Osteoblast (primary cell): ENCODE data around the gene TCF7L2. TPM values are rescaled to one million over a fixed set of nuclear protein-coding genes. Genes with fewer than 3 reads are reported as not detected.

Experiments
- DNase-seq: peaks from one replicate; pipeline ENCODE4 v3.0.0; 2011; ENCODE audit warnings: low spot score, mixed read lengths; ENCODE audit not compliant: insufficient read length; ENCODE audit errors: missing footprints
- H2AFZ ChIP-seq: 2 replicates; pipeline ENCODE4 v1.6.0; 2011; ENCODE audit warnings: mild to moderate bottlenecking, low read length
- H3K27ac ChIP-seq: 2 replicates; pipeline ENCODE4 v1.5.1; 2011; ENCODE audit warnings: mild to moderate bottlenecking, low read depth, low read length, moderate library complexity
- H3K27me3 ChIP-seq: 2 replicates; pipeline ENCODE4 v1.6.0; 2012; ENCODE audit warnings: mild to moderate bottlenecking, control low read depth, inconsistent platforms, low read length, moderate library complexity; ENCODE audit not compliant: insufficient read depth
- H3K36me3 ChIP-seq: 2 replicates; pipeline ENCODE4 v1.5.1; 2011; ENCODE audit warnings: mild to moderate bottlenecking, low read length, control low read depth, moderate library complexity; ENCODE audit not compliant: insufficient read depth
- H3K4me1 ChIP-seq: 2 replicates; pipeline ENCODE4 v1.5.1; 2011; ENCODE audit warnings: mild to moderate bottlenecking, low read length, control low read depth, moderate library complexity; ENCODE audit not compliant: insufficient read depth
- H3K4me2 ChIP-seq: 2 replicates; pipeline ENCODE4 v1.6.0; 2011; ENCODE audit warnings: mild to moderate bottlenecking, low read length; ENCODE audit not compliant: insufficient read depth
- H3K4me3 ChIP-seq: fragments of 200-600 bp; sonication (generic); 3 replicates; pipeline ENCODE4 v1.5.1; 2012; ENCODE audit warnings: mild to moderate bottlenecking, low read length, inconsistent platforms; ENCODE audit not compliant: insufficient read depth
- H3K79me2 ChIP-seq: 2 replicates; pipeline ENCODE4 v1.6.0; 2012; ENCODE audit warnings: mild to moderate bottlenecking, low read length, control low read depth, inconsistent platforms; ENCODE audit not compliant: insufficient read depth
- H3K9me3 ChIP-seq: 2 replicates; pipeline ENCODE4 v1.5.1; 2011; ENCODE audit warnings: low read depth, low read length, control low read depth
- H4K20me1 ChIP-seq: 2 replicates; pipeline ENCODE4 v1.6.0; 2012; ENCODE audit warnings: mild to moderate bottlenecking, low read length, control low read depth; ENCODE audit not compliant: insufficient read depth
- total RNA-seq: library from RNA; depleted of rRNA; stranded (reverse); fragments of >200 nt; gene quantifications from 2 replicates; pipeline ENCODE4 v1.2.3, GENCODE V29; 2012
- TF ChIP-seq, protein P1 (sequence below): IDR thresholded peaks from 2 replicates; pipeline ENCODE4 v1.5.1; 2011; ENCODE audit warnings: mild to moderate bottlenecking, low read depth, low read length, moderate library complexity; ENCODE audit errors: extremely low read depth

Gene TCF7L2
- total RNA-seq, 1 donor = 9.0 TPM

DNA sequence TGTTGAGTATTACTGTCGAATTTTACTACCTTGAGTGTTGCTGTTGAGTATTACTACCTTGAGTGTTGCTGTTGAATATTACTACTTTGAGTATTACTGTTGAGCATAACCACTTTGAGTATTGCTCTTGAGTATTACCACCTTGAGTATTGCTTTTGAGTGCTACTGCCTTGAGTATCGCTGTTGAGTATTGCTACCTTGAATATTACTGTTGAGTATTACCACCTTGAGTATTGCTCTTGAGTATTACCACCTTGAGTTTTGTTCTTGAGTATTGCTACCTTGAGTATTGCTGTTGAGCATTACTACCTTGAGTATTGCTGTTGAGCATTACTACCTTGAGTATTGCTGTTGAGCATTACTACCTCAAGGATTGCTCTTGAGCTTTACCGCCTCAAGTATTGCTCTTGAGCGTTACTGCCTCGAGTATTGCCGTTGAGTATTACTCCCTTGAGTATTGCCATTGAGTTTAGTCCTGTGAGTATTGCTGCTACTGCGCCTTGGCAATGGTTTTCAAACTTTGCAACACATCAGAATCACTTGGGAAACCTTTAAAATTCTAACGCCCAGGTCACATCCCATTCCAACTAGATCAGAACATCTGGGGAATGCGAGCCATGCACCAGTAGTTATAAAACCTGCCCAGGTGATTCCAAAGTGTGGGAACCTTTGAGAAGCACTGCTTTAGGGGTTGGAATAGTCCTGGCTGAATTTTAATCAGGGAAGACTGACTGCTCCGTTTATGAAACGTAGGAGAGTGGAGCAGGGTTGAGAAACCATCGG lies 61.7 kb downstream of the TCF7L2 start:
- TF ChIP-seq, protein P1, sequence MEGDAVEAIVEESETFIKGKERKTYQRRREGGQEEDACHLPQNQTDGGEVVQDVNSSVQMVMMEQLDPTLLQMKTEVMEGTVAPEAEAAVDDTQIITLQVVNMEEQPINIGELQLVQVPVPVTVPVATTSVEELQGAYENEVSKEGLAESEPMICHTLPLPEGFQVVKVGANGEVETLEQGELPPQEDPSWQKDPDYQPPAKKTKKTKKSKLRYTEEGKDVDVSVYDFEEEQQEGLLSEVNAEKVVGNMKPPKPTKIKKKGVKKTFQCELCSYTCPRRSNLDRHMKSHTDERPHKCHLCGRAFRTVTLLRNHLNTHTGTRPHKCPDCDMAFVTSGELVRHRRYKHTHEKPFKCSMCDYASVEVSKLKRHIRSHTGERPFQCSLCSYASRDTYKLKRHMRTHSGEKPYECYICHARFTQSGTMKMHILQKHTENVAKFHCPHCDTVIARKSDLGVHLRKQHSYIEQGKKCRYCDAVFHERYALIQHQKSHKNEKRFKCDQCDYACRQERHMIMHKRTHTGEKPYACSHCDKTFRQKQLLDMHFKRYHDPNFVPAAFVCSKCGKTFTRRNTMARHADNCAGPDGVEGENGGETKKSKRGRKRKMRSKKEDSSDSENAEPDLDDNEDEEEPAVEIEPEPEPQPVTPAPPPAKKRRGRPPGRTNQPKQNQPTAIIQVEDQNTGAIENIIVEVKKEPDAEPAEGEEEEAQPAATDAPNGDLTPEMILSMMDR = no peak
- no peaks in the 10 kb centered on the region for H3K4me1 ChIP-seq
- no peak overlapping the region for H3K4me3 ChIP-seq
- H3K27me3 ChIP-seq = no peaks in the 10 kb centered on the region
- H3K9me3 ChIP-seq = no peaks in the 10 kb centered on the region
- no peak overlapping the region for H2AFZ ChIP-seq
- no peaks in the 10 kb centered on the region for H3K36me3 ChIP-seq
- no peak overlapping the region for H3K27ac ChIP-seq
- H3K79me2 ChIP-seq = peaks cover 61% of the 10 kb centered on the region
- DNase-seq = no peak
- peaks cover 61% of the 10 kb centered on the region for H4K20me1 ChIP-seq
- no peak overlapping the region for H3K4me2 ChIP-seq

DNA sequence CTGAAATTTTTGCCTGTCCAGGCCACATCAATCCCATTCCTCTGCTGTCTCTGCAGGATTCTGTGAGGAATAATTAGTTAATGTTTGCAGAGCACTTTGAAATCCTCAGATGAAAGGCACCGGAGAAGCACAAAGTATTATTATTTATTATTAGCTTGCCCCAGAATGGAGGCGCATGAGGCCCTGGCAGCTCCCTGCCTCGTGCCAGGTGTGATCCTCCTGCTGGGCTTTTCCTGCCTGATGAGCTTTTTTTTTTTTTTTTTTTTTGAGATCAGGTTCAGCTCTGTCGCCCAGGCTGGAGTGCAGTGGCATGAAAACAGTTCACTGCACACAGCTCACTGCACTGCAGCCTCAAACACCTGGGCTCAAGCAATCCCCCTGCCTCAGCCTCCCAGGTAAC lies 65.2 kb downstream of the TCF7L2 start:
- H3K36me3 ChIP-seq = no peaks in the 10 kb centered on the region
- TF ChIP-seq, protein P1 = no peak
- no peaks in the 10 kb centered on the region for H3K9me3 ChIP-seq
- H3K4me1 ChIP-seq = no peaks in the 10 kb centered on the region
- H3K27ac ChIP-seq = no peak overlapping the region
- no peak for DNase-seq
- peaks cover 59% of the 10 kb centered on the region for H3K79me2 ChIP-seq
- H3K4me2 ChIP-seq = no peak overlapping the region
- no peaks in the 10 kb centered on the region for H3K27me3 ChIP-seq
- H2AFZ ChIP-seq = no peak overlapping the region
- H4K20me1 ChIP-seq = peaks cover 65% of the 10 kb centered on the region
- no peak overlapping the region for H3K4me3 ChIP-seq

DNA sequence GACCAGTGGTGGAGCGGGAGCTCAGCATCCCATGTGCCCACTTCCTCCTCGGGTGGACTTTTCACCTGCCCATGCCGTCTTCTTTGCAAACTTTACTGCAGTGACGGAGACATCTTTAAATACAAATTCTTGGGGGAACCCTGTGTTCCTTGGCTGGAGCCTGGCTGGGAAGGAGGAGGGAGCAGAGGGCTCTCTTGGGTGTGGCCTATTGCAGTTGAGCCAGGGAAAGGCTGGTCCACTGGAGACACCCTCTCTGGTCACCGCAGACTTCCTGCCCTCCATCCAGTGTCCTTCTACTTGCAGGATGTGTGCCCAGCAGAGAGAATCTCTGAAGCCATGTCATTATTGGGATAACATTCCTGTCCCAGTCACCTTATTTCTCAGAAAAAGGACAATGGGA lies 67.3 kb downstream of the TCF7L2 start:
- no peak overlapping the region for H3K27ac ChIP-seq
- H3K9me3 ChIP-seq = no peaks in the 10 kb centered on the region
- H3K36me3 ChIP-seq = no peaks in the 10 kb centered on the region
- H4K20me1 ChIP-seq = peaks cover 62% of the 10 kb centered on the region
- no peaks in the 10 kb centered on the region for H3K27me3 ChIP-seq
- DNase-seq = no peak
- peaks cover 56% of the 10 kb centered on the region for H3K79me2 ChIP-seq
- H3K4me3 ChIP-seq = no peak overlapping the region
- no peak overlapping the region for H2AFZ ChIP-seq
- TF ChIP-seq, protein P1 = no peak
- no peaks in the 10 kb centered on the region for H3K4me1 ChIP-seq
- no peak overlapping the region for H3K4me2 ChIP-seq

DNA sequence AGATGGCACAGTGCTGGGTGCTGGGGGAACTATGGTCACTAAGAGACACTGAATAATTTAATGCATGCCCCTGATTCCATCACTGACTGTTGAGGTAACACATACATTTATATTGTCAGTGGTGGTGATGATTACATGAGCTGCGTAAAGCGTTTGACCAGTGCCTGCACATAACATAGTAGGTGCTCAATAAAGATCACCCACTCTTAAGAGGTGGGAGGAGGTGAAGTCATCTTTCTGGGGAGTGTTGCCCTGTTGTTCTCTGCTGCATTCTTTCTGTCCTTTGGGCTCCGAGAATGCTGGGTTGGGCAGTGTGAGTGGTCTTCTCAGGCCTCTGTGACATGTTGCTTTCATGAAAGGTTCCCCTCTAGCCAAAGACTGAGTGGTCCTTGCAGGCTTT lies 68.0 kb downstream of the TCF7L2 start:
- Histone ChIP-seq H3K36me3 (no peaks in the 10 kb centered on the region), H3K4me1 (no peaks in the 10 kb centered on the region), H4K20me1 (peaks cover 61% of the 10 kb centered on the region), H3K4me3 (no peak overlapping the region), H2AFZ (no peak overlapping the region), H3K9me3 (no peaks in the 10 kb centered on the region), H3K79me2 (peaks cover 54% of the 10 kb centered on the region), H3K27ac (no peak overlapping the region), H3K27me3 (no peaks in the 10 kb centered on the region), H3K4me2 (no peak overlapping the region)
- DNase-seq = no peak
- TF ChIP-seq, protein P1 = no peak
